ENCODE measurements around the gene TRPV2.

The TRPV2 gene

GRCh38 chr17:16407911-16408588 lies 7.3 kb upstream of the TRPV2 start:
- no peak for DNase-seq (ENCODE audit: low read depth)
- no peak for TF ChIP-seq MAX (IDR thresholded peaks at IDR 0.05; ENCODE audit: low read depth, low read length)
- TF ChIP-seq POLR2A (IDR thresholded peaks at IDR 0.05; ENCODE audit: extremely low read depth, insufficient read length), result no peak
- no peak for TF ChIP-seq MYC (IDR thresholded peaks at IDR 0.05; ENCODE audit: low read depth, low read length)
- no peak for TF ChIP-seq CTCF (IDR thresholded peaks at IDR 0.05; ENCODE audit: low read depth, low read length)
- H3K4me3 ChIP-seq (ENCODE audit: low read depth, low read length), result no peak overlapping the region

DNA sequence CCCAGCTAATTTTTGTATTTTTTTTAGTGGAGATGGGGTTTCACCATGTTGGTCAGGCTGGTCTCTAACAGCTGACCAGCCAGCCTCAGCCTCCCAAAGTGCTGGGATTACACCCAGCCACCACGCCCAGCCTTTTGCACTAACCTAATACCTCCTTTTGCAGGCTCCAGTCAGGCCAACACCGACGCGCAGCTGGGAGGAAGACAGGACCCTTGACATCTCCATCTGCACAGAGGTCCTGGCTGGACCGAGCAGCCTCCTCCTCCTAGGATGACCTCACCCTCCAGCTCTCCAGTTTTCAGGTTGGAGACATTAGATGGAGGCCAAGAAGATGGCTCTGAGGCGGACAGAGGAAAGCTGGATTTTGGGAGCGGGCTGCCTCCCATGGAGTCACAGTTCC lies 2.0 kb downstream of the TRPV2 start:
- TF ChIP-seq MAX (IDR thresholded peaks at IDR 0.05; ENCODE audit: low read depth, low read length) (no peak), MYC (IDR thresholded peaks at IDR 0.05; ENCODE audit: low read depth, low read length) (no peak), POLR2A (IDR thresholded peaks at IDR 0.05; ENCODE audit: extremely low read depth, insufficient read length) (no peak), CTCF (IDR thresholded peaks at IDR 0.05; ENCODE audit: low read depth, low read length) (no peak)
- no peak for DNase-seq (ENCODE audit: low read depth)
- no peak overlapping the region for H3K4me3 ChIP-seq (ENCODE audit: low read depth, low read length)

- no peak overlapping the region for H3K4me3 ChIP-seq (ENCODE audit: low read depth, low read length)
- TF ChIP-seq POLR2A (IDR thresholded peaks at IDR 0.05; ENCODE audit: extremely low read depth, insufficient read length) (no peak), MYC (IDR thresholded peaks at IDR 0.05; ENCODE audit: low read depth, low read length) (no peak), CTCF (IDR thresholded peaks at IDR 0.05; ENCODE audit: low read depth, low read length) (no peak), MAX (IDR thresholded peaks at IDR 0.05; ENCODE audit: low read depth, low read length) (no peak)
- peak; percentile 55 for DNase-seq (ENCODE audit: low read depth)
Observed at GRCh38 chr17:16417896-16418684, 2.7 kb downstream of the TRPV2 start.

DNA sequence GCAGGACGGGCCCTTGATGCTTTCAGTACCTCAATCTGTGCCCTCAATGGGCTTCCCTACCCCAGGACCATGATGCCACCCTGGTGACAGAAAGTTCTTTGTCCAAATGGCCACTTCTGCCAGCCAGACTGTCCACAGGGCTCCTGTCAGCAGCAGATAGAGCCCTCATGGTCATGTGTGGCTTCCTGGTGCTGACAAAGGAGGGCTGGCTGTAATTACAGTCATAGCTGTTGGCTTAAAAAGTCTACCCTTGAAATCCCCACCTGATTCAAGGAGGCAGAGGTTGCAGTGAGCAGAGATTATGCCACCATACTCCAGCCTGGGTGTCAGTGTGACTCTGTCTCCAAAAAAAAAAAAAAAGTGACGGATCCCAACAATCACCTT lies 3.3 kb downstream of the TRPV2 start:
- TF ChIP-seq MAX (IDR thresholded peaks at IDR 0.05; ENCODE audit: low read depth, low read length), result no peak
- no peak for TF ChIP-seq MYC (IDR thresholded peaks at IDR 0.05; ENCODE audit: low read depth, low read length)
- no peak for TF ChIP-seq POLR2A (IDR thresholded peaks at IDR 0.05; ENCODE audit: extremely low read depth, insufficient read length)
- no peak for TF ChIP-seq CTCF (IDR thresholded peaks at IDR 0.05; ENCODE audit: low read depth, low read length)
- no peak overlapping the region for H3K4me3 ChIP-seq (ENCODE audit: low read depth, low read length)
- no peak for DNase-seq (ENCODE audit: low read depth)

DNA sequence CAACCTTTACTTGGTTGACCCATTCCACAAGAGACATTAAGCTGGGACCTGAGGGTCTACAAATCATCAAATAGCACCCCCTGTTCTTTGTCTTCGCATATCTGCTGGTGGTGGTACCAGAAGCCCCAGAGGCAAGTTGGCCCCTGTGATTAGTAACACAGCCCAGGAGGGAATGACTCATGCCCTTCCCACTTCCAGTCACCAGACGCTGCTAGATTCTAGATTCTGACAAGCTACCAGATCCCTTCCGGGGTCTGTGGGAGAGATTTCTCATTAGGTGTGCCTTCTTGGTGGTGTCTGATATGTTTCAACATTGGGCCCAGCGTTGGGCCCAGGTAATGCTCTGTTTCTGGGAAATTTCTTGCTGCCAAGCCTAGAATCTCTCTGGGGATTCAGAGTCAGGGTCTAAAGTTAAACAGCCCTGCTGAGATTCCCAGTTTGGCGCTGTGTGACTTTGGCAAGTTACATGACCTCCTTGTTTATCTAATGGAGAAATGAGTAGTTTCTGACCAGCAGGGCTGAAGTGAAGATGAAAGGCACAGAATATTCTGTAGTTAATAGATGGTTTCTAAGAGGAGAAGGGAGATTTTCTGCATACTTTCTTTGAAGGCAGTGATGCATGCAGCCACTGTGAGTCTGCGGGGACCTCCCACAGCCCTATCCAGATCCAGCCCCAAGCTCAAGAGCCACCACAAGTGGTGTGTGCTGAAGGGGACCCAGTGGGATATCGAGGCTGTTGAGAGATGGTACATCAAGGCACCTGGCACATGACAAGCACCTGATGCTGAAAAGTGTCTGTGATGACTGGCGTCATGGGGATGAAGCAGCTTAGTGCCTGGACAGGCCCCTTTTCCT lies 3.9 kb downstream of the TRPV2 start:
- TF ChIP-seq POLR2A (IDR thresholded peaks at IDR 0.05; ENCODE audit: extremely low read depth, insufficient read length), result no peak
- TF ChIP-seq MAX (IDR thresholded peaks at IDR 0.05; ENCODE audit: low read depth, low read length), result peak; percentile 50
- peak; percentile 65 for TF ChIP-seq MYC (IDR thresholded peaks at IDR 0.05; ENCODE audit: low read depth, low read length)
- no peak for TF ChIP-seq CTCF (IDR thresholded peaks at IDR 0.05; ENCODE audit: low read depth, low read length)
- DNase-seq (ENCODE audit: low read depth), result peak; percentile 90
- H3K4me3 ChIP-seq (ENCODE audit: low read depth, low read length), result peak overlapping the region; percentile 4

Measured in NB4 (cell line).